ENCODE results near the gene ZBTB7B. TPM values are rescaled to one million over a fixed set of nuclear protein-coding genes. Genes with fewer than 3 reads are reported as not detected.

The ZBTB7B gene
- total and polyA plus RNA-seq, 9 of the 15 experiments (the other 6 are each of a cell fraction or from before 2014, with no cell fraction given), result 0.04 to 46.5 (median 15.2) TPM

GRCh38 chr1:154970631-154971340 is 31.8 kb upstream of the ZBTB7B start, which contains the start of gene SHC1 (continued):
- peak in 1 of 3 experiments; percentile 62; a peak in 2 of 6 replicates for TF ChIP-seq ZBTB11 (CRISPR knock-in tag; IDR thresholded peaks at IDR 0.05)
- TF ChIP-seq ZC3H11A (IDR thresholded peaks at IDR 0.05; ENCODE audit: low read depth, low read length), result no peak
- TF ChIP-seq MNT (conservative IDR thresholded peaks at IDR 0.05), result no peak
- TF ChIP-seq NFRKB (IDR thresholded peaks at IDR 0.05; ENCODE audit: low read depth), result peak; percentile 61
- peak; percentile 47; the same call in 1 of the 2 replicates for TF ChIP-seq LEF1 (IDR thresholded peaks at IDR 0.05)
- no peak for TF ChIP-seq ZBTB8A (IDR thresholded peaks at IDR 0.05; ENCODE audit: partially characterized antibody)
- no peak for TF ChIP-seq CREB3 (tag; conservative IDR thresholded peaks at IDR 0.05; ENCODE audit: low read depth)
- peak; percentile 57; the same call in 1 of the 2 replicates for TF ChIP-seq ARID1B (IDR thresholded peaks at IDR 0.05)
- 0 out of 2 replicates have a peak, but pooled peaks have one; percentile 18 for TF ChIP-seq ETV1 (tag; conservative IDR thresholded peaks at IDR 0.05; ENCODE audit: low read depth)
- peak in 1 of 2 experiments; percentile 49; a peak in 1 of 4 replicates for TF ChIP-seq HDAC1 (IDR thresholded peaks at IDR 0.05)
- no peak for TF ChIP-seq U2AF2 (optimal IDR thresholded peaks at IDR 0.05; ENCODE audit: low read depth, low read length)
- TF ChIP-seq SRSF1 (IDR thresholded peaks at IDR 0.05; ENCODE audit: low read depth, low read length), result no peak
- TF ChIP-seq IRF9 (tag; IDR thresholded peaks at IDR 0.05), result no peak
- 0 out of 2 replicates have a peak, but pooled peaks have one; percentile 27 for TF ChIP-seq NCOA1 (IDR thresholded peaks at IDR 0.05; ENCODE audit: low read depth)
- TF ChIP-seq NFE2 (IDR thresholded peaks at IDR 0.05; ENCODE audit: low read depth), result peak; percentile 91
- no peak for TF ChIP-seq ZNF644 (tag; IDR thresholded peaks at IDR 0.05; ENCODE audit: low read depth)
- no peak for TF ChIP-seq CHCHD3 (CRISPR knock-in tag; IDR thresholded peaks at IDR 0.05)
- TF ChIP-seq ATF1 (CRISPR knock-in tag; IDR thresholded peaks at IDR 0.05), result no peak
- peak; percentile 31; the same call in 1 of the 2 replicates for TF ChIP-seq ATF1 (tag; IDR thresholded peaks at IDR 0.05)
- peak; percentile 66; the same call in 1 of the 2 replicates for TF ChIP-seq SMARCA4 (IDR thresholded peaks at IDR 0.05)
- no peak for TF ChIP-seq USF1 (CRISPR knock-in tag; IDR thresholded peaks at IDR 0.05)

All from K562 (cell line).